H1 (cell line): ENCODE measurements around the gene LHFPL2.

ENCODE experiments used
- SP4 ChIP-seq: IDR thresholded peaks from 2 replicates; pipeline ENCODE4 v1.6.1; 2012; ENCODE audit warnings: low read length, inconsistent platforms
- TAF1 ChIP-seq: IDR thresholded peaks from 2 replicates; pipeline ENCODE4 v1.6.1; 2011; ENCODE audit warnings: mild to moderate bottlenecking, low read depth, low read length
- TF ChIP-seq, protein P1 (sequence below), 3 experiments: IDR thresholded peaks; 1 replicate in 2 of 3; 2 replicates in 1 of 3; pipeline versions ENCODE4 v1.5.1 to v1.6.1; 2011; ENCODE audit warnings: low read length in 3 of 3, mild to moderate bottlenecking in 3 of 3, inconsistent platforms in 2 of 3, low read depth in 1 of 3, moderate library complexity in 1 of 3; ENCODE audit not compliant: insufficient read depth in 1 of 3; ENCODE audit errors: control extremely low read depth in 1 of 3

DNA sequence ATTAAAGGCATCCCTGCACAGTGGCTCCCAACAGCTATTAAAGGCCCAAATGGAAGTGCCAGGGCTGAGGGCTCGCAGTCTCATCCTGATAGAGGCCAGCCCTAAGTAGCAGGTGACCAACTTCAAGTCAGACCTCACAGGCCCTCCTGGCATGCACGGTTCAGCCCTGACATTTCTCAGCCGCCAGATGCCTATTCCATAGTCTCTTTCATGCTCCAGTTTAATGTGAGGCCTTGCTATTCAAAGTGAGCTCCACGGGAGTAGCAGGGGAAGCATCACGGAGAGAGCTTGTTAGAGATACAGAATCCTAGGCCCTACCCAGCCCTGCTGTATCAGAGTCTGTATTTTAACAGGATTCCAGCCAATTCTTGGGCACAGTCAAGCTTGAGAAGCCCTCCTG lies 11.1 kb downstream of the LHFPL2 start:
- no peak for TF ChIP-seq SP4
- TF ChIP-seq, protein P1, sequence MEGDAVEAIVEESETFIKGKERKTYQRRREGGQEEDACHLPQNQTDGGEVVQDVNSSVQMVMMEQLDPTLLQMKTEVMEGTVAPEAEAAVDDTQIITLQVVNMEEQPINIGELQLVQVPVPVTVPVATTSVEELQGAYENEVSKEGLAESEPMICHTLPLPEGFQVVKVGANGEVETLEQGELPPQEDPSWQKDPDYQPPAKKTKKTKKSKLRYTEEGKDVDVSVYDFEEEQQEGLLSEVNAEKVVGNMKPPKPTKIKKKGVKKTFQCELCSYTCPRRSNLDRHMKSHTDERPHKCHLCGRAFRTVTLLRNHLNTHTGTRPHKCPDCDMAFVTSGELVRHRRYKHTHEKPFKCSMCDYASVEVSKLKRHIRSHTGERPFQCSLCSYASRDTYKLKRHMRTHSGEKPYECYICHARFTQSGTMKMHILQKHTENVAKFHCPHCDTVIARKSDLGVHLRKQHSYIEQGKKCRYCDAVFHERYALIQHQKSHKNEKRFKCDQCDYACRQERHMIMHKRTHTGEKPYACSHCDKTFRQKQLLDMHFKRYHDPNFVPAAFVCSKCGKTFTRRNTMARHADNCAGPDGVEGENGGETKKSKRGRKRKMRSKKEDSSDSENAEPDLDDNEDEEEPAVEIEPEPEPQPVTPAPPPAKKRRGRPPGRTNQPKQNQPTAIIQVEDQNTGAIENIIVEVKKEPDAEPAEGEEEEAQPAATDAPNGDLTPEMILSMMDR (IDR thresholded peaks at IDR 0.05; ENCODE audit: control extremely low read depth in 1 of 3, insufficient read depth in 1 of 3, low read depth in 1 of 3, low read length in 3 of 3): no peak
- TF ChIP-seq TAF1: no peak
